Keratinocyte (primary cell): Measurements from ENCODE around the gene MED27. TPM values are rescaled to one million over a fixed set of nuclear protein-coding genes. Genes with fewer than 3 reads are reported as not detected.

Experiments
- DNase-seq: peaks from one replicate; pipeline ENCODE4 v3.0.0-alpha.2; 2011; ENCODE audit warnings: low read depth, missing footprints, low spot score
- FAIRE-seq: peaks from 2 replicates; lab custom pipeline; 2011; peaks lifted over from hg19 to GRCh38; lab: Jason Lieb, UNC
- H2AFZ ChIP-seq: 2 replicates; pipeline ENCODE4 v1.6.0; 2012; ENCODE audit warnings: low read length, control low read depth, inconsistent platforms; ENCODE audit not compliant: control insufficient read depth
- H3K27ac ChIP-seq: 2 replicates; pipeline ENCODE4 v1.5.1; 2011; ENCODE audit warnings: low read length; ENCODE audit not compliant: control insufficient read depth, insufficient read depth
- H3K27me3 ChIP-seq: 3 replicates; pipeline ENCODE4 v1.6.0; 2011; ENCODE audit warnings: low read length; ENCODE audit not compliant: control insufficient read depth, insufficient read depth; ENCODE audit errors: extremely low read depth
- H3K36me3 ChIP-seq, 2 experiments: 2 replicates in 1 of 2; 3 replicates in 1 of 2; pipeline ENCODE4 v1.5.1; 2011; ENCODE audit warnings: low read length in 2 of 2, mild to moderate bottlenecking in 1 of 2; ENCODE audit not compliant: control insufficient read depth in 2 of 2, insufficient read depth in 2 of 2; ENCODE audit errors: extremely low read depth in 1 of 2
- H3K4me1 ChIP-seq: 3 replicates; pipeline ENCODE4 v1.5.1; 2011; ENCODE audit warnings: low read length; ENCODE audit not compliant: control insufficient read depth, insufficient read depth; ENCODE audit errors: extremely low read depth
- H3K4me2 ChIP-seq: 3 replicates; pipeline ENCODE4 v1.6.0; 2011; ENCODE audit warnings: low read depth, low read length; ENCODE audit not compliant: control insufficient read depth, insufficient read depth; ENCODE audit errors: extremely low read depth
- H3K4me3 ChIP-seq, 3 experiments: fragments of 200-600 bp in 1 of 3; sonication (generic) in 1 of 3; 2 replicates in 2 of 3; 3 replicates in 1 of 3; pipeline ENCODE4 v1.5.1; 2011 to 2016; ENCODE audit warnings: low read length in 3 of 3, mild to moderate bottlenecking in 3 of 3, control low read depth in 2 of 3, inconsistent platforms in 1 of 3, low read depth in 1 of 3, mixed read lengths in 1 of 3, mixed run types in 1 of 3, moderate library complexity in 1 of 3; ENCODE audit not compliant: control insufficient read depth in 2 of 3, insufficient read depth in 2 of 3; ENCODE audit errors: extremely low read depth in 1 of 3
- H3K79me2 ChIP-seq: 2 replicates; pipeline ENCODE4 v1.6.0; 2012; ENCODE audit warnings: low read length; ENCODE audit not compliant: control insufficient read depth, insufficient read depth
- H3K9ac ChIP-seq: 3 replicates; pipeline ENCODE4 v1.6.0; 2011; ENCODE audit warnings: low read length; ENCODE audit not compliant: control insufficient read depth, insufficient read depth; ENCODE audit errors: extremely low read depth
- H3K9me1 ChIP-seq: 3 replicates; pipeline ENCODE4 v1.6.0; 2011; ENCODE audit warnings: low read length; ENCODE audit not compliant: control insufficient read depth, insufficient read depth; ENCODE audit errors: extremely low read depth
- H3K9me3 ChIP-seq: 2 replicates; pipeline ENCODE4 v1.5.1; 2012; ENCODE audit warnings: low read depth, low read length; ENCODE audit not compliant: control insufficient read depth
- H4K20me1 ChIP-seq: 3 replicates; pipeline ENCODE4 v1.6.0; 2011; ENCODE audit warnings: low read length; ENCODE audit not compliant: control insufficient read depth, insufficient read depth; ENCODE audit errors: extremely low read depth
- EZH2 ChIP-seq: IDR thresholded peaks from one replicate; pipeline ENCODE4 v1.6.1; 2012; ENCODE audit warnings: inconsistent platforms, mild to moderate bottlenecking, low read length, moderate library complexity
- dilution Hi-C: fragments of 300-500 bp; cut with MboI; formaldehyde crosslinking; loops from one replicate; pipeline ENCODE4 v1.7.0; 2020; ENCODE audit warnings: low sequenced_read_pairs; ENCODE audit not compliant: extremely low pct_ligation_motif_present
- polyA plus RNA-seq, 5 experiments: library from polyadenylated mRNA; depleted of rRNA in 3 of 5; stranded (reverse) in 3 of 5; stranded (forward) in 1 of 5; unstranded in 1 of 5; fragments of >200 nt; gene quantifications; 1 replicate in 1 of 5; 2 replicates in 3 of 5; 3 replicates in 1 of 5; pipeline versions ENCODE4 v1.2.1 to v1.2.3, GENCODE V29; 2011 to 2012; ENCODE audit warnings: missing spikeins in 2 of 5, low read depth in 1 of 5, low replicate concordance in 1 of 5
- TF ChIP-seq, protein P1 (sequence below), 3 experiments: IDR thresholded peaks in 1 of 3; conservative IDR thresholded peaks in 1 of 3; optimal IDR thresholded peaks in 1 of 3; 2 replicates in 2 of 3; 3 replicates in 1 of 3; pipeline versions ENCODE3 to v1.5.1; 2011; ENCODE audit warnings: low read length in 3 of 3, mild to moderate bottlenecking in 3 of 3, moderate library complexity in 2 of 3, control low read depth in 1 of 3, inconsistent platforms in 1 of 3; ENCODE audit not compliant: insufficient read depth in 2 of 3; ENCODE audit errors: extremely low read depth in 1 of 3

Gene MED27
- polyA plus RNA-seq, 1 donor (not counting 4 experiments of a cell fraction or from before 2014, with no cell fraction given), result 39.0 TPM

DNA sequence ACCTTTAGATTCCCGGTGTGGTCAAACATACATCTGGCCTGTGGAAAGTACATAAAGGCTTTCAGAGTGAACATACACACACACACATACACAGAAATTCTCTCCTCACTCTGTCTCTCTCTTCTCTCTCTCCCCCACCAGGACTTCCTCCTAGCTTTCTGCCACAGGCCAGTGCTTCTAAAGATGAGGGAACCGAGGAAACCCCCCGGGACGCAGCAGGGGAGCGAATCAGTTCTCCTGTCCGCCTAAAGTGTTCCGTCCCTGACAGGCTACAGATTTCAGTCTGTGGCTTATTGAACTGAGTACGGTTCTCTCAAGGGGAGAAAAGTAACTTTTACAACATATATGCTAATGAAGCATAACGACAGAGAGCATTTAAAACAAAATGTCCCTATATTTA, 75.8 kb downstream of the MED27 start:
- no peaks in the 10 kb centered on the region for H3K27me3 ChIP-seq
- peaks cover 61% of the 10 kb centered on the region for H3K4me1 ChIP-seq
- H3K4me3 ChIP-seq, result no peak overlapping the region
- no peak overlapping the region for H3K27ac ChIP-seq
- no peak for FAIRE-seq
- H3K79me2 ChIP-seq, result peaks cover 15% of the 10 kb centered on the region
- dilution Hi-C loops, result no loop called here
- no peaks in the 10 kb centered on the region for H4K20me1 ChIP-seq
- no peak for DNase-seq
- no peaks in the 10 kb centered on the region for H3K36me3 ChIP-seq
- no peaks in the 10 kb centered on the region for H3K9me3 ChIP-seq
- no peaks in the 10 kb centered on the region for H3K9me1 ChIP-seq
- no peak overlapping the region for H2AFZ ChIP-seq
- no peak overlapping the region for H3K4me2 ChIP-seq
- TF ChIP-seq, protein P1, sequence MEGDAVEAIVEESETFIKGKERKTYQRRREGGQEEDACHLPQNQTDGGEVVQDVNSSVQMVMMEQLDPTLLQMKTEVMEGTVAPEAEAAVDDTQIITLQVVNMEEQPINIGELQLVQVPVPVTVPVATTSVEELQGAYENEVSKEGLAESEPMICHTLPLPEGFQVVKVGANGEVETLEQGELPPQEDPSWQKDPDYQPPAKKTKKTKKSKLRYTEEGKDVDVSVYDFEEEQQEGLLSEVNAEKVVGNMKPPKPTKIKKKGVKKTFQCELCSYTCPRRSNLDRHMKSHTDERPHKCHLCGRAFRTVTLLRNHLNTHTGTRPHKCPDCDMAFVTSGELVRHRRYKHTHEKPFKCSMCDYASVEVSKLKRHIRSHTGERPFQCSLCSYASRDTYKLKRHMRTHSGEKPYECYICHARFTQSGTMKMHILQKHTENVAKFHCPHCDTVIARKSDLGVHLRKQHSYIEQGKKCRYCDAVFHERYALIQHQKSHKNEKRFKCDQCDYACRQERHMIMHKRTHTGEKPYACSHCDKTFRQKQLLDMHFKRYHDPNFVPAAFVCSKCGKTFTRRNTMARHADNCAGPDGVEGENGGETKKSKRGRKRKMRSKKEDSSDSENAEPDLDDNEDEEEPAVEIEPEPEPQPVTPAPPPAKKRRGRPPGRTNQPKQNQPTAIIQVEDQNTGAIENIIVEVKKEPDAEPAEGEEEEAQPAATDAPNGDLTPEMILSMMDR (optimal IDR thresholded peaks at IDR 0.05 in 1 of 3, IDR thresholded peaks at IDR 0.05 in 1 of 3, conservative IDR thresholded peaks at IDR 0.05 in 1 of 3; ENCODE audit: extremely low read depth in 1 of 3, insufficient read depth in 2 of 3, low read length in 3 of 3), result no peak
- no peak for TF ChIP-seq EZH2
- H3K9ac ChIP-seq, result no peak overlapping the region

DNA sequence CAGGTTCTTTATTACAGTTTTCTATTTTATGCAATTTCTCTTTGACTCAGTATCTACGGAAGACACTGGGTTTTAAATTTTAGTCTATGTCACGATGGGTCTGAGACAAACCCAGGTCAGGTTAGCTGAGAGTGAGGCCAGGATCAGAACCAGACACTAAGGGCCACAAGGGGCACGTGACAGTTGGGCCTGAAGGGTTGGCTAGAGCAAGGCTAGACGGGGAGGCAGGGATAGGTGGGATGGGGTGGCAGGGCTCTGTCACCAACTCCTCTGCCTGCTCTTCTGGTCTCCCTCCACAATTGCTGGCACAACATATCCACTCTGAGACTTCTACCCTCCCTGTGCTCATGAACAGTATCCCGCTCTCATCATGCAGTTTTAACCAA, 76.4 kb downstream of the MED27 start:
- TF ChIP-seq, protein P1 (optimal IDR thresholded peaks at IDR 0.05 in 1 of 3, IDR thresholded peaks at IDR 0.05 in 1 of 3, conservative IDR thresholded peaks at IDR 0.05 in 1 of 3; ENCODE audit: extremely low read depth in 1 of 3, insufficient read depth in 2 of 3, low read length in 3 of 3), result no peak
- no peak for TF ChIP-seq EZH2
- Histone ChIP-seq H3K9me3 (no peaks in the 10 kb centered on the region), H3K4me1 (peaks cover 56% of the 10 kb centered on the region), H3K9me1 (no peaks in the 10 kb centered on the region), H3K27me3 (no peaks in the 10 kb centered on the region), H3K9ac (no peak overlapping the region), H3K4me3 (no peak overlapping the region), H3K4me2 (no peak overlapping the region), H3K36me3 (no peaks in the 10 kb centered on the region), H3K79me2 (peaks cover 15% of the 10 kb centered on the region), H3K27ac (no peak overlapping the region), H2AFZ (no peak overlapping the region), H4K20me1 (no peaks in the 10 kb centered on the region)
- dilution Hi-C loops, result no loop called here
- FAIRE-seq, result no peak
- no peak for DNase-seq
